CD4-positive, alpha-beta T cell (primary cell): Measurements from ENCODE around the gene SMIM41. TPM values are rescaled to one million over a fixed set of nuclear protein-coding genes. Genes with fewer than 3 reads are reported as not detected.

ENCODE experiments used
- ATAC-seq: fragments of 200-7000 bp; cut with Tn5 transposase; one replicate; pipeline ENCODE4 v1.10.0; 2022; ENCODE audit warnings: mild to moderate bottlenecking; ENCODE audit not compliant: poor library complexity
- CTCF ChIA-PET: fragments of 350-600 bp; sonication (Branson Sonifier 250); formaldehyde crosslinking; loops from one replicate; lab custom pipeline; 2021; ENCODE audit warnings: antibody characterized with exemption, inconsistent platforms; lab: Charles Lee
- POLR2A ChIA-PET: fragments of 350-600 bp; sonication (Branson Sonifier 250); formaldehyde crosslinking; loops from one replicate; lab custom pipeline; 2021; ENCODE audit warnings: antibody characterized with exemption, inconsistent platforms; lab: Charles Lee
- DNase-seq, 14 experiments: peaks; one replicate each; pipeline ENCODE4 v3.0.0-alpha.2; 2013 to 2020; ENCODE audit warnings: mixed read lengths in 2 of 14
- H3K27ac ChIP-seq, 2 donors: one replicate each; pipeline versions ENCODE4 v1.5.1 to v1.7.0; 2013; ENCODE audit warnings: low read length in 2 of 2, low read depth in 1 of 2, mild to moderate bottlenecking in 1 of 2
- H3K27me3 ChIP-seq, 2 experiments: 1 replicate in 1 of 2; 2 replicates in 1 of 2; pipeline versions ENCODE4 v1.6.1 to v1.7.0; 2013; ENCODE audit warnings: low read length in 2 of 2, control low read depth in 1 of 2, mild to moderate bottlenecking in 1 of 2, moderate library complexity in 1 of 2; ENCODE audit not compliant: insufficient read depth in 2 of 2, control insufficient read depth in 1 of 2
- H3K36me3 ChIP-seq: one replicate; pipeline ENCODE4 v1.6.1; 2013; ENCODE audit warnings: low read length, control low read depth; ENCODE audit not compliant: insufficient read depth
- H3K4me1 ChIP-seq: one replicate; pipeline ENCODE4 v1.6.1; 2013; ENCODE audit warnings: low read length, control low read depth; ENCODE audit not compliant: insufficient read depth
- H3K4me3 ChIP-seq: one replicate; pipeline ENCODE4 v1.5.1; 2013; ENCODE audit warnings: mild to moderate bottlenecking, low read length, moderate library complexity
- H3K9me3 ChIP-seq, 2 experiments: 1 replicate in 1 of 2; 2 replicates in 1 of 2; pipeline versions ENCODE4 v1.6.1 to v1.7.0; 2013; ENCODE audit warnings: low read length in 2 of 2, mild to moderate bottlenecking in 2 of 2, control low read depth in 1 of 2, moderate library complexity in 1 of 2; ENCODE audit not compliant: control insufficient read depth in 1 of 2, insufficient read depth in 1 of 2
- H3K27ac Mint-ChIP-seq: one replicate; pipeline ENCODE4 v1.8.0; 2020; ENCODE audit warnings: mixed read lengths
- H3K27me3 Mint-ChIP-seq: one replicate; pipeline ENCODE4 v1.8.0; 2021; ENCODE audit warnings: mixed read lengths
- H3K36me3 Mint-ChIP-seq: one replicate; pipeline ENCODE4 v1.8.0; 2021; ENCODE audit warnings: low read depth, mixed read lengths
- H3K4me1 Mint-ChIP-seq: one replicate; pipeline ENCODE4 v1.8.0; 2021; ENCODE audit warnings: low read depth, mixed read lengths
- H3K4me3 Mint-ChIP-seq: one replicate; pipeline ENCODE4 v1.8.0; 2020; ENCODE audit warnings: mild to moderate bottlenecking, mixed read lengths
- H3K9me3 Mint-ChIP-seq: one replicate; pipeline ENCODE4 v1.8.0; 2020; ENCODE audit warnings: mixed read lengths
- CTCF ChIP-seq: fragments of 200-600 bp; IDR thresholded peaks from one replicate; pipeline ENCODE4 v1.8.0; 2022; ENCODE audit warnings: antibody characterized with exemption, mild to moderate bottlenecking
- intact Hi-C, 2 experiments: fragments of 100-400 bp; cut with DNase I in 1 of 2; cut with micrococcal nuclease in 1 of 2; formaldehyde crosslinking; loops; one replicate each; pipeline versions ENCODE4 v1.15.1 to v1.9.0; 2023 to 2025; cut with DNase I, micrococcal nuclease
- total RNA-seq, 174 experiments: library from RNA in 2 of 174; stranded (reverse) in 2 of 174; gene quantifications; one replicate each; pipeline ENCODE4 v1.2.3 and lab custom pipeline; 2021 to 2026

SMIM41 gene
- total RNA-seq, 2 experiments from 2014 or later, result not detected

GRCh38 chr12:52122904-52123303 lies 43.4 kb downstream of the SMIM41 start:
- Mint-ChIP-seq H3K9me3 (no peaks in the 10 kb centered on the region), H3K27me3 (peaks cover 55% of the 10 kb centered on the region), H3K4me3 (no peak overlapping the region), H3K36me3 (no peaks in the 10 kb centered on the region), H3K4me1 (peaks cover 6% of the 10 kb centered on the region), H3K27ac (no peak overlapping the region)
- TF ChIP-seq CTCF, result no peak
- DNase-seq (no peak), ATAC-seq (no peak)
- no peak overlapping the region for H3K4me3 ChIP-seq
- H3K27me3 ChIP-seq, result peaks cover 8% of the 10 kb centered on the region in 2 experiments
- no peaks in the 10 kb centered on the region for H3K36me3 ChIP-seq
- intact Hi-C loops, result loop anchor here in 1 of 2 experiments (1.0 kb wide), 1 partner anchor 98 kb away; no protein-coding TSS in a partner anchor
- POLR2A ChIA-PET, result no interaction called here
- no peaks in the 10 kb centered on the region for H3K9me3 ChIP-seq
- CTCF ChIA-PET, result interaction anchor here (3.1 kb wide), 1 partner anchor 97 kb away, joined by 15 read pairs; no protein-coding TSS in a partner anchor
- no peak overlapping the region for H3K27ac ChIP-seq
- peaks cover 17% of the 10 kb centered on the region for H3K4me1 ChIP-seq

- H3K36me3 Mint-ChIP-seq, result no peaks in the 10 kb centered on the region
- peaks cover 8% of the 10 kb centered on the region in 2 experiments for H3K27me3 ChIP-seq
- DNase-seq, result no peak
- H3K4me1 ChIP-seq, result peaks cover 17% of the 10 kb centered on the region
- H3K27me3 Mint-ChIP-seq, result peaks cover 55% of the 10 kb centered on the region
- ChIA-PET CTCF (interaction anchor here (3.1 kb wide), 1 partner anchor 98 kb away, joined by 15 read pairs; no protein-coding TSS in a partner anchor), POLR2A (no interaction called here)
- no peak overlapping the region for H3K4me3 Mint-ChIP-seq
- no peak overlapping the region for H3K27ac ChIP-seq
- no peaks in the 10 kb centered on the region for H3K9me3 ChIP-seq
- no peak for TF ChIP-seq CTCF
- no peak for ATAC-seq
- H3K4me3 ChIP-seq, result no peak overlapping the region
- H3K27ac Mint-ChIP-seq, result no peak overlapping the region
- H3K4me1 Mint-ChIP-seq, result peaks cover 6% of the 10 kb centered on the region
- no peaks in the 10 kb centered on the region for H3K9me3 Mint-ChIP-seq
- intact Hi-C loops, result no loop called here
- H3K36me3 ChIP-seq, result no peaks in the 10 kb centered on the region
These were observed 44.1 kb downstream of the SMIM41 start for GRCh38 chr12:52123487-52124186.

GRCh38 chr12:52125476-52125900 lies 46.0 kb downstream of the SMIM41 start:
- ChIA-PET CTCF (interaction anchor here (0.9 kb wide), 1 partner anchor 9 kb away, joined by 3 read pairs; no protein-coding TSS in a partner anchor), POLR2A (no interaction called here)
- Histone ChIP-seq H3K27me3 (peaks cover 8% of the 10 kb centered on the region in 2 experiments), H3K36me3 (no peaks in the 10 kb centered on the region), H3K4me3 (no peak overlapping the region), H3K27ac (no peak overlapping the region), H3K9me3 (no peaks in the 10 kb centered on the region), H3K4me1 (peaks cover 9% of the 10 kb centered on the region)
- Mint-ChIP-seq H3K4me3 (no peak overlapping the region), H3K27ac (no peak overlapping the region), H3K4me1 (peaks cover 6% of the 10 kb centered on the region), H3K9me3 (no peaks in the 10 kb centered on the region), H3K36me3 (no peaks in the 10 kb centered on the region), H3K27me3 (peaks cover 44% of the 10 kb centered on the region)
- DNase-seq (no peak), ATAC-seq (no peak)
- intact Hi-C loops, result no loop called here
- TF ChIP-seq CTCF, result no peak
